Stimulated activated naive CD8-positive, alpha-beta T cell treated with anti-CD3 and anti-CD28 coated beads, Interleukin-15, amount 100 ng/mL, for 72 hours (primary cell): Measurements from ENCODE around the gene ASPM.

Experiments
- ATAC-seq: fragments of 150-1000 bp; cut with Tn5 transposase; 2 replicates; pipeline ENCODE4 v1.10.0; 2021; ENCODE audit warnings: mild to moderate bottlenecking, moderate library complexity
- DNase-seq, 2 donors: peaks; one replicate each; pipeline ENCODE4 v3.0.0; 2021 to 2022
- H3K27ac Mint-ChIP-seq, 2 donors: one replicate each; pipeline ENCODE4 v1.8.0; 2022; ENCODE audit warnings: mild to moderate bottlenecking in 2 of 2, mixed read lengths in 2 of 2, moderate library complexity in 2 of 2
- H3K27me3 Mint-ChIP-seq: one replicate; pipeline ENCODE4 v1.8.0; 2022; ENCODE audit warnings: mixed read lengths
- H3K4me1 Mint-ChIP-seq: one replicate; pipeline ENCODE4 v1.8.0; 2022; ENCODE audit warnings: mild to moderate bottlenecking, mixed read lengths
- H3K4me3 Mint-ChIP-seq, 2 donors: one replicate each; pipeline ENCODE4 v1.8.0; 2022; ENCODE audit warnings: mild to moderate bottlenecking in 2 of 2, mixed read lengths in 2 of 2, moderate library complexity in 1 of 2
- H3K9me3 Mint-ChIP-seq, 2 donors: one replicate each; pipeline ENCODE4 v1.8.0; 2022; ENCODE audit warnings: mixed read lengths in 2 of 2

Gene ASPM

GRCh38 chr1:197156692-197157091 lies 10.2 kb upstream of the ASPM start:
- no peaks in the 10 kb centered on the region for H3K9me3 Mint-ChIP-seq
- no peaks in the 10 kb centered on the region for H3K27me3 Mint-ChIP-seq
- no peak overlapping the region for H3K4me3 Mint-ChIP-seq
- no peak overlapping the region for H3K27ac Mint-ChIP-seq
- H3K4me1 Mint-ChIP-seq = no peaks in the 10 kb centered on the region
- DNase-seq (no peak), ATAC-seq (no peak)

- H3K4me1 Mint-ChIP-seq = no peaks in the 10 kb centered on the region
- H3K27me3 Mint-ChIP-seq = no peaks in the 10 kb centered on the region
- H3K9me3 Mint-ChIP-seq = no peaks in the 10 kb centered on the region
- DNase-seq (no peak), ATAC-seq (no peak)
- no peak overlapping the region for H3K4me3 Mint-ChIP-seq
- H3K27ac Mint-ChIP-seq = no peak overlapping the region
Observed at GRCh38 chr1:197152662-197153061, 6.2 kb upstream of the ASPM start.

GRCh38 chr1:197151185-197151584 lies 4.7 kb upstream of the ASPM start:
- Mint-ChIP-seq H3K27ac (no peak overlapping the region), H3K4me3 (no peak overlapping the region), H3K9me3 (no peaks in the 10 kb centered on the region), H3K27me3 (no peaks in the 10 kb centered on the region), H3K4me1 (no peaks in the 10 kb centered on the region)
- DNase-seq = no peak
- ATAC-seq = no peak

GRCh38 chr1:197150336-197151005 lies 4.0 kb upstream of the ASPM start:
- no peaks in the 10 kb centered on the region for H3K9me3 Mint-ChIP-seq
- H3K27me3 Mint-ChIP-seq = no peaks in the 10 kb centered on the region
- no peaks in the 10 kb centered on the region for H3K4me1 Mint-ChIP-seq
- H3K4me3 Mint-ChIP-seq = no peak overlapping the region
- ATAC-seq (no peak), DNase-seq (no peak)
- H3K27ac Mint-ChIP-seq = no peak overlapping the region

- no peak for ATAC-seq
- H3K4me1 Mint-ChIP-seq = no peaks in the 10 kb centered on the region
Observed at GRCh38 chr1:197149340-197149739, 2.9 kb upstream of the ASPM start.

GRCh38 chr1:197145446-197146024 lies 934 bp downstream of the ASPM start:
- Mint-ChIP-seq H3K9me3 (no peaks in the 10 kb centered on the region), H3K27ac (peak overlapping the region; percentile 96 to 99), H3K27me3 (peaks cover 5% of the 10 kb centered on the region), H3K4me1 (peaks cover 8% of the 10 kb centered on the region), H3K4me3 (peak overlapping the region; percentile 89 to 96)
- DNase-seq (no peak), ATAC-seq (no peak)

More at GRCh38 chr1:197149340-197149739, 2.9 kb upstream of the ASPM start:
- no peak overlapping the region for H3K27ac Mint-ChIP-seq
- DNase-seq = no peak
- no peaks in the 10 kb centered on the region for H3K9me3 Mint-ChIP-seq
- H3K27me3 Mint-ChIP-seq = no peaks in the 10 kb centered on the region
- no peak overlapping the region for H3K4me3 Mint-ChIP-seq

- DNase-seq = no peak
- H3K4me3 Mint-ChIP-seq = peak overlapping the region; percentile 89 to 96
Observed at GRCh38 chr1:197144570-197145325, 1.7 kb downstream of the ASPM start.

GRCh38 chr1:197143276-197143675 lies 3.2 kb downstream of the ASPM start:
- no peaks in the 10 kb centered on the region for H3K9me3 Mint-ChIP-seq
- H3K4me3 Mint-ChIP-seq = no peak overlapping the region
- H3K27ac Mint-ChIP-seq = no peak overlapping the region
- ATAC-seq (no peak), DNase-seq (no peak)
- H3K27me3 Mint-ChIP-seq = peaks cover 5% of the 10 kb centered on the region
- peaks cover 8% of the 10 kb centered on the region for H3K4me1 Mint-ChIP-seq

More at GRCh38 chr1:197144570-197145325, 1.7 kb downstream of the ASPM start:
- ATAC-seq = no peak
- H3K27ac Mint-ChIP-seq = peak overlapping the region in 1 of 2 donors; percentile 40
- H3K9me3 Mint-ChIP-seq = no peaks in the 10 kb centered on the region
- peaks cover 8% of the 10 kb centered on the region for H3K4me1 Mint-ChIP-seq
- peaks cover 5% of the 10 kb centered on the region for H3K27me3 Mint-ChIP-seq

GRCh38 chr1:197141575-197141974 lies 4.9 kb downstream of the ASPM start:
- no peak overlapping the region for H3K4me3 Mint-ChIP-seq

GRCh38 chr1:197140121-197140520 lies 6.3 kb downstream of the ASPM start:
- no peak for ATAC-seq
- DNase-seq = no peak
- Mint-ChIP-seq H3K9me3 (no peaks in the 10 kb centered on the region), H3K27me3 (peaks cover 5% of the 10 kb centered on the region), H3K27ac (no peak overlapping the region), H3K4me1 (peaks cover 8% of the 10 kb centered on the region), H3K4me3 (no peak overlapping the region)

More at GRCh38 chr1:197141575-197141974, 4.9 kb downstream of the ASPM start:
- H3K9me3 Mint-ChIP-seq = no peaks in the 10 kb centered on the region
- ATAC-seq = no peak
- peaks cover 5% of the 10 kb centered on the region for H3K27me3 Mint-ChIP-seq
- H3K27ac Mint-ChIP-seq = no peak overlapping the region
- peaks cover 8% of the 10 kb centered on the region for H3K4me1 Mint-ChIP-seq
- no peak for DNase-seq

- DNase-seq (no peak), ATAC-seq (no peak)
- Mint-ChIP-seq H3K27ac (no peak overlapping the region), H3K27me3 (peaks cover 5% of the 10 kb centered on the region), H3K4me3 (no peak overlapping the region), H3K4me1 (peaks cover 8% of the 10 kb centered on the region), H3K9me3 (no peaks in the 10 kb centered on the region)
Observed at GRCh38 chr1:197139169-197139568, 7.3 kb downstream of the ASPM start.

GRCh38 chr1:197137322-197137721 lies 9.1 kb downstream of the ASPM start:
- Mint-ChIP-seq H3K9me3 (no peaks in the 10 kb centered on the region), H3K27ac (no peak overlapping the region), H3K4me1 (peaks cover 8% of the 10 kb centered on the region), H3K27me3 (peaks cover 5% of the 10 kb centered on the region), H3K4me3 (no peak overlapping the region)
- DNase-seq (no peak), ATAC-seq (no peak)

- DNase-seq (no peak), ATAC-seq (no peak)
- no peak overlapping the region for H3K4me3 Mint-ChIP-seq
- no peak overlapping the region for H3K27ac Mint-ChIP-seq
- no peaks in the 10 kb centered on the region for H3K27me3 Mint-ChIP-seq
- H3K9me3 Mint-ChIP-seq = no peaks in the 10 kb centered on the region
- no peaks in the 10 kb centered on the region for H3K4me1 Mint-ChIP-seq
Observed at GRCh38 chr1:197130677-197131304, 15.7 kb downstream of the ASPM start.

- Mint-ChIP-seq H3K9me3 (no peaks in the 10 kb centered on the region), H3K27ac (no peak overlapping the region), H3K27me3 (no peaks in the 10 kb centered on the region), H3K4me1 (no peaks in the 10 kb centered on the region), H3K4me3 (no peak overlapping the region)
- ATAC-seq (no peak), DNase-seq (no peak)
Observed at GRCh38 chr1:197129698-197130097, 16.8 kb downstream of the ASPM start.

- no peak for DNase-seq
Observed at GRCh38 chr1:197127246-197127912, 19.1 kb downstream of the ASPM start.

More at GRCh38 chr1:197127246-197127912, 19.1 kb downstream of the ASPM start:
- Mint-ChIP-seq H3K4me1 (no peaks in the 10 kb centered on the region), H3K4me3 (no peak overlapping the region), H3K9me3 (no peaks in the 10 kb centered on the region), H3K27me3 (no peaks in the 10 kb centered on the region), H3K27ac (no peak overlapping the region)
- no peak for ATAC-seq
